ENCODE measurements around the gene WDFY2.

DNA sequence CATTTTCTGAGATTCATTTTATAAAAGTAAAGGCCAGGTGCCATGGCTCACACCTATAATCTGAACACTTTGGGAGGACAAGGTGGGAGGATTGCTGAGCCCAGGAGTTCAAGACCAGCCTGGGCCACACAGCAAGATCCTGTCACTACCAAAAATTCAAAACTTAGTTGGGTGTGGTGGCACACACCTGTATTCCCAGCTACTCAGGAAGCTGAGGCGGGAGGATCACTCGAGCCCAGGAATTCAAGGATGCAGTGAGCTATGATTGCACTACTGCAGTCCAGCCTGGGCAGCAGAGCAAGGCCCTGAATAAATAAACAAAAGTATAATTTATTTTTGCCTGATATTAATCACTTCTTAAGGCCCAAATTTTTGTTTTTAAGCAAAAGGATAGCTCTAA is 179.2 kb downstream of the WDFY2 start:
- TF ChIP-seq CTCF (IDR thresholded peaks at IDR 0.05; ENCODE audit: low read depth, low read length) (no peak), EZH2phosphoT487 (IDR thresholded peaks at IDR 0.05; ENCODE audit: low read depth) (no peak)
